Suppressor macrophage (primary cell): ENCODE measurements around the gene CSAD.
"Not testable (repeated sequence)": the region's sequence is repeated elsewhere in the genome, so short reads cannot be mapped to it uniquely, and the experiment has no call there.

ENCODE experiments used
- DNase-seq, 4 experiments: peaks; one replicate each; pipeline ENCODE4 v3.0.0-alpha.2; 2020 to 2022

CSAD gene

DNA sequence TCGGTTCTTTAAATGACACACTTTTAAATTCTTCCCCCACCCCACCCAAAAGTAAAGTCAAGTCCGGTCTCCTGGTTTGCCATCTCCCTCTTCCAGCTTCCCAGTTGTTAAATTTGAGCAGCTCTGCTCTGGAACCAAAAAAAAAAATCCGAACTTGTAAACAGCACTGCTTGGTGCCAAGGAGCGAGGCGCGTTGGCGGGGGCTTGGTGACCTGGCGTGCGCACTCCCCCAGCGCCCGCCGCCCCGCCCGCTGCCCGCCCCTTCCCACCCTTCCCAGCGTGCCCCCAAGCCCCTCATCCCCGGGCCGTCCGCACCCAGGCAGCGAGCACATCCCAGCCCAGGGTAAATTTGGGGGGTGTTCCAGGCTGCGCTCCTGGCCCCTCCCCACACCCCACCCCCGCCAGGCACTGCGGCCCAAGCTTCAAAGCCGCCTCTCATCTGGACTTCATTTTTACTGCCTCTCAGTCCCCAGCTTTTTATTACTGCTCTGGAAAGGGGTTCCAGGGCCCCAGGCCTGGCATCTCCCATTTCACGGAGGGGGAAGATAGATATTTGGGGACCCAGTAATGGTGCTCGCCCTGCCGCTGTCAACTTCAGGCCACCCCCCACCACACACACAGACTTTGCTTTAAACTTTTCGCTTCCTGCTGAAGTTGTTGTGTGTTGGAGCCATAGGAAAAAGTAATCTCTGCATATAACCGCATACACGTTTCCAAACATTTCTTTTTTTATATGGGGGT lies 38.0 kb upstream of the CSAD start:
- no peak for DNase-seq

GRCh38 chr12:53217931-53218307 lies 37.2 kb upstream of the CSAD start:
- peak in 1 of 4 experiments; percentile 33 for DNase-seq

GRCh38 chr12:53217051-53217930 lies 36.6 kb upstream of the CSAD start:
- peak; percentile 80 to 91 (median 86) for DNase-seq

- DNase-seq = no peak
Observed at GRCh38 chr12:53215497-53215896, 34.8 kb upstream of the CSAD start.

- no peak for DNase-seq
Observed at GRCh38 chr12:53214687-53215455, 34.1 kb upstream of the CSAD start.

DNA sequence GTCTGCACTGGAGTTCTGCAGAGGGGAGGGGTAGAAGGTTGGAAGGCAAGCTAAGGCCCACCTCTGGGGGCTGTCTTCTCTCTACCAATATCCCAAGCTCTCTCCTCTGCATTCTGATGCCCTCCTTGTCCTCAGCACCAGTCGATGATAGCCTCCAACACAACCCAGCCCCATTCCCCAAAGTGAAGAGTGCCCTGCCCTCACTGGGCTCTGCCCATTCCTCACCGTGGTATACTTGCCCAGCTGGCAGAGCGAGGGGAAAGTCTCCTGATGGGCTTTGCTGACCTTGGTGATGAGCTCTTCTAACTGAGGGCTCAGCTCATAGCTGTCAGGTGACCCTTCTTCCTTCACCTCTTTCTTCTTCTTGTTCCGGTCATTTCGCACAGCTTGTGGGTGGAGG lies 33.5 kb upstream of the CSAD start:
- no peak for DNase-seq

DNA sequence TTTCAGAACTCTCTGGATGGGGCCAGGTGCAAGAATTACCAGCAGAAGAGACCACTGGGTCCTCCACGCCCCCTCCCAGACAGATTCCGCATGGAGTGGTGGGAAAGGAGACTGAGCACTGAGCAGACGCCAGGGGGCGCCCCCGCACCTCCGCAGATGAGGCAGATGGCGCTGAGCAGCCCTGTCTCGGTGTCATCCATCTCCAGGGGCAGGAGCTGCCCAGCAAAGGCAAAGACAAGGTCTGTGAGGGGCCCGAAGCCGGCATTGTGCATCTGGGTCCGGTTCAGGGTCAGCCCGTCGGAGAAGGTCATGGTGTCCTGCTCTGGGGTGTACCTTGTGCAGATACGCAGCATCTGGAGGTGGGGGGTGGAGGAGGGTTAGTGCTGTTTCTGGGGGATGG lies 32.6 kb upstream of the CSAD start:
- peak; percentile 87 to 94 (median 90) for DNase-seq

DNA sequence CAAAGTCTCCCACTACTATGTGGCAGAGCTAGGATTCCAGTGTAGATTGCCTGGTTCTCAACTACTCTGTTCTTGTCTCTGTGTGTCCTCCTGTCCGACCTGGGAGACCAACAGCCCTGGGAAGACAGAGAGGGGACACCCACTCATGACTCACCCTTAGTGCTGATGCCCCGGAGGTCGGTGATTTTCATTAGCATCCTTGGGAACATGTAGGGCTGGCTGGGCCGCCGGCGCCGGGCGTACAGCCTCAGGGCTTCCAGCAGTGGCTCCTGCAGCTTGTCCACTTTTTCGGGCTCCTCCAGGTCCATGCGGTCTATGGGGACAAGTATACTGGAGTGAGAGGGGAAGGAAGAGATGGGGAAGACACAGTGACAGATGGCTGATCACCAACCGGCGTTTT lies 32.2 kb upstream of the CSAD start:
- DNase-seq = no peak

DNA sequence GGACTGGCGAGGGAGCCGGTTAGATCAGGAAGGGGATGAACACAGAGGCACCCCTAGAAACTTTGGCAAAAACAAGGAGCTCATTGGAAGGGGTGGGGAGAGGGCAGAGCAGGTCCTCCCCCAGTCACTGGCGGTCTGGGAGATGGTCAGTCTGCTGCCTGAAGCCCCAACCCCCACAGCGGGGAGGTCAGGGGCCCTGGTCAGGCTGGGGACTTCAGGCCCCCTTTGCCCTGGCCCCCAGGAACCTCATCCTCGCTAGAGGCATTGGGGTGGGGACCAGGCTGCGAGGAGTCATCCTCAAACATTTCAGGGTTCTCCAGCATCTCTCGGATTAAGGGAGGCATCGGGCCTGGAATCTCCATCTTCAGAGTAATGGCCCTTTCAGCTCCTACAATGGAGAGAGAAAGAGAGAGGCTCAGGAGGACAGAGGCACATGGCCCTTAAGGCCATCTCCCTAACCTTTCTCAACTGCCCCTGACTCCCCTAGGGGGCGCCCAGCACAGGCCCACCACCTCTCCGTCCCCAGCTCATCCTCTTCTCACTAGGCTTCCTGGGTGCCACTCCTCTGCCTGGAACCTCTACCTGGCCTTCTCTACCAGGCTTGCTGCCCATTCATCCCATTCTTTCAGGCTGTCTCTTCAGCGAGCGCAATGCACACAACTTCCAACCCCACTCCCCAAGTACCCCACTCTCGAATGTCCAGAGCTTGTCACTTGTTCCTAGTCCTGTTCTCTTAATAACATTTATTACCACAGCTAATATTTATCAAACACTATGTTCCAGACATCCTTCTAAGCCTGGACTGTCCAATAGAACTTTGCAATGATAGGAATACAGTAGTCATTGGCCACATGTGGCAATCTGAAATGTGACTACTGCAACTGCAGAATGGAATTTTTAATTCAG lies 31.0 kb upstream of the CSAD start:
- DNase-seq = peak in 1 of 4 experiments; percentile 40

DNA sequence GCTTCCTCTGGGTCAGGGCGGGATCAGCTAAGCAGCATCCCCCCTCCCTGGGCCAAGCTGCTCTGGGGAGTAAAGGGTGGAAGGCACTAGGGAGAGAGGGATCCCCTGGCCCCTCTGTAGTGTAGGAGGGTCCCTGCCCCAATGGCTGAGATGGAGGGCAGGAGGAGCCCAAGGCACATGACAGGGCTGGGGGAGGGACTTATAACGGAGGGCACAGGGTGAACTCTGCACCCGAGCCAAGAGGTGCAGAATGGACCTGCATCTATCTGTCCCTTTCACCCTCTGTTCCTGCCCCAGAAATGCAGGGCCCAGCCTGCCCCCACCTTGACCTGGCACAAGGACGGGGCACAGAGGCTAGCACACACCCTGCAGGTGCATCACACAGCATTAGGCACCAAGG lies 30.1 kb upstream of the CSAD start:
- no peak for DNase-seq

GRCh38 chr12:53208877-53209463 lies 28.2 kb upstream of the CSAD start:
- peak; percentile 38 to 70 (median 68) for DNase-seq

GRCh38 chr12:53208435-53208834 lies 27.7 kb upstream of the CSAD start:
- DNase-seq = no peak

DNA sequence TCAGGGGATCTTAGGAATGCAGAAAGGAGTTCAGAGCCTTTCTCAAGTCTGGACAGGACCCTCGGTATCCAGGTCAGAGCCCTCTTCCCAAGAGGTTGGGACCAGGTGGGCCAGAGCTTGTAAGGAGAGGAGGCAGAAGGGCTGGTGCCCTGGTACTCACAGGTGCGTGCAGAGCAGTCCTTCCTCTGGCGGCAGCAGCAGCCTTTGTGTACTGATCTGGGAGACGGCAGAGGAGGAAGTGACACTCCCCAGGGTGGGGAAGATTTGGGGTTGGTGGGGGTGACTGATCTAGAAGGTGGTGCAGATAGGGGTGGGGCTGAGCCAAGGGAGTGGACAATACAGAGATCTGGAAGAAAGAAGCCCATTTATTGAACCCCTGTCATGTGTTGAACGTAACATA lies 26.3 kb upstream of the CSAD start, which contains the start of gene ITGB7:
ITGB7 (minus strand) TSS at position 210 of the 400 bp plus-strand sequence. CDS start 6,808 bp downstream, outside the sequence.
- peak; percentile 47 to 63 (median 56) for DNase-seq

- DNase-seq = peak; percentile 77 to 87 (median 84)
Observed at GRCh38 chr12:53205747-53206419, 25.2 kb upstream of the CSAD start.

DNA sequence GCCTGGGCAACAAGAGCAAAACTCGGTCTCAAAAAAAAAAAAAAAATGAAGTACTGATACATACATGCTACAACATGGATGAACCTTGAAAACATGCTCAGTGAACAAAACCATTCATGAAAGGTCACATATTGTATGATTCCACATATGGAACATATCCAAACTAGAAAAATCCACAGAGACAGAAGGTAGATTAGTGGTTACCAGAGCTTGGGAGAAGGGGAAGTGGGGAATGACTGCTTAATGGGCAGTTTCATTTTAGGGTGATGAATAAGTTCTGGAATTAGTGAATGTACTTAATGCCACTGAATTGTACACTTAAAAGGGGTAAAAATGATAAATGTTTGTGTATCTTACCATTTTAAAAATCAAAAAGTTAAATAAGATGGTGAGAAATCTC lies 23.6 kb upstream of the CSAD start:
- peak in 3 of 4 experiments; percentile 41 to 62 (median 59) for DNase-seq

- not testable (repeated sequence) for DNase-seq
Observed at GRCh38 chr12:53202316-53202715, 21.6 kb upstream of the CSAD start.

- DNase-seq = no peak
Observed at GRCh38 chr12:53201639-53202038, 20.9 kb upstream of the CSAD start.

DNA sequence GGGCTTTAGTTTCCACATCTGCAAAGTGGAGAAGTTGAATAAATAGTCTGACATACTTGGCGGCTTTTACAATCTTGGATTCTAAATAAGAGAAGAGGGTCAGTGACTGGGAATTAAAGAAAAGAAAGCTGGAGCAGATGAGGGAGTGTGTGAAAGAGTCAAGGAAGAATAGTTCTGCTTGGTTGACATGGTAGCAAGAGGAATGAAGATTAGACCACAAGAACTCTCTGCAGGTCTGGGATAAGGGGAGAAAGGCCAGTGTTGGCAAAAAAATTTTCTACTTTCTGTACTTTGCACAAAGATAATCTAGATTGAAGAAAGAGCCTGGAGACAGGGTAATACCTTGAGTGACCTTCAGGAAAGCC lies 20.4 kb upstream of the CSAD start:
- DNase-seq = no peak

DNA sequence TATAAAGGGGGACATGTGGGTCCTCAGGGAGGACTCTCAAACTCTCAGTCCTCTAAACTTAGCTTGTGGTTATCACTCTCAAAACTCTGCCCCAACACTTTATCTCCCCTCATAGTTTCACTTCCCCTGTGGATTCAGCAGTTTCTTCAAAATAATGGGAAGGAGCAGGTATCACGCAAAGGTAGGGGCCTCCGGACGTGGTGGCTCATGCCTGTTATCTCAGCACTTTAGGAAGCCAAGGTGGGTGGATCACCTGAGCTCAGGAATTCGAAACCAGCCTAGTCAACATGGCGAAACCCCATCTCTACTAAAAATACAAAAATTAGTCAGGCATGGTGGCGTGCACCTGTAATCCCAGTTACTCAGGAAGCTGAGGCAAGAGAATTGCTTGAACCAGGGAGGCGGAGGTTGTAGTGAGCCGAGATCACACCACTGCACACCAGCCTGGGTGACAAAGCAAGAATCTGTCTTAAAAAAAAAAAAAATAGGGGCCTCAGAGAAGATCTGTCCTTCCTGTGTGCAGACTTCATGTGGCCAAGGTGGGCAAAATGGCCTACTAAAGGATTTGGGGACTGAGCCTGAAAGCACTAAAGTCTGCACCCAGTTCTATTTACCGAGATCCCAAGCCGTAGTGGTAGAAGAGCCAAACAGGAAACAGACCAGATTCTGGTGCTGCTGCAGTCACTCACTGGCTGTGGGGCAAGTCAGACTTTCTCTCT lies 19.9 kb upstream of the CSAD start:
- peak; percentile 60 to 77 (median 66) for DNase-seq

- no peak for DNase-seq
Observed at GRCh38 chr12:53200107-53200457, 19.4 kb upstream of the CSAD start.
